ENCODE results near the gene SPTBN1.

The SPTBN1 gene

GRCh38 chr2:54581326-54582039 is 125.4 kb downstream of the SPTBN1 start:
- Histone ChIP-seq H3K36me3 (ENCODE audit: insufficient read depth, low read length) (no peaks in the 10 kb centered on the region), H3K4me3 (ENCODE audit: low read depth, low read length) (no peak overlapping the region), H3K27me3 (ENCODE audit: insufficient read depth, low read length) (no peaks in the 10 kb centered on the region), H2AFZ (ENCODE audit: low read length, unreplicated experiment) (no peak overlapping the region), H3K27ac (ENCODE audit: low read depth, low read length) (no peak overlapping the region), H3K79me2 (ENCODE audit: control insufficient read depth, insufficient read depth, low read length, unreplicated experiment) (peaks cover 86% of the 10 kb centered on the region), H3K4me1 (ENCODE audit: control insufficient read depth, insufficient read depth, low read length, unreplicated experiment) (peaks cover 47% of the 10 kb centered on the region)

DNA sequence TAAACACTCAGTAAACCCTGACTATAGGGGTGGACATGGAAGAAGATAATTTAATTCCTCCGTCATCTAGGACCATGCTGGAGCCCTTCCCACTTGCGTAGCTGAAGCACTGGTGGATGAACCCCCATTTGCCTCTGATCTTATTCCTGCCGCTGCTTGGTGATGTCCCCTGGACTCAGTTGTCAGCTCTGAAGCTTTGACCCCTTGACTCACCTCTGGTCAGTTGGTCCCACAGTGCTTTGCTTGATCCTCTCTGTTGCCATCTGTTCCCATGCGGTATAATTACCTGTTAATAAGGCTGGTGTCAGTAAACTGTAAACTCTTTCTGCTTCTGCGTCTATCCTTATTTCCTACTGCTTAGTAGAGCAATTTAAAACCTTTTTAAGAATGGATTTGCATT is 126.9 kb downstream of the SPTBN1 start:
- Histone ChIP-seq H3K4me1 (ENCODE audit: control insufficient read depth, insufficient read depth, low read length, unreplicated experiment) (peaks cover 38% of the 10 kb centered on the region), H2AFZ (ENCODE audit: low read length, unreplicated experiment) (no peak overlapping the region), H3K79me2 (ENCODE audit: control insufficient read depth, insufficient read depth, low read length, unreplicated experiment) (peaks cover 86% of the 10 kb centered on the region), H3K36me3 (ENCODE audit: insufficient read depth, low read length) (peaks cover 7% of the 10 kb centered on the region; the same call in 1 of the 2 replicates), H3K27ac (ENCODE audit: low read depth, low read length) (no peak overlapping the region), H3K4me3 (ENCODE audit: low read depth, low read length) (no peak overlapping the region), H3K27me3 (ENCODE audit: insufficient read depth, low read length) (no peaks in the 10 kb centered on the region)

GRCh38 chr2:54584598-54584997 is 128.5 kb downstream of the SPTBN1 start:
- Histone ChIP-seq H3K27me3 (ENCODE audit: insufficient read depth, low read length) (no peaks in the 10 kb centered on the region), H3K79me2 (ENCODE audit: control insufficient read depth, insufficient read depth, low read length, unreplicated experiment) (peaks cover 83% of the 10 kb centered on the region), H3K27ac (ENCODE audit: low read depth, low read length) (no peak overlapping the region), H3K36me3 (ENCODE audit: insufficient read depth, low read length) (peaks cover 7% of the 10 kb centered on the region; the same call in 1 of the 2 replicates), H3K4me1 (ENCODE audit: control insufficient read depth, insufficient read depth, low read length, unreplicated experiment) (peaks cover 43% of the 10 kb centered on the region), H2AFZ (ENCODE audit: low read length, unreplicated experiment) (no peak overlapping the region), H3K4me3 (ENCODE audit: low read depth, low read length) (no peak overlapping the region)

- Histone ChIP-seq H3K79me2 (ENCODE audit: control insufficient read depth, insufficient read depth, low read length, unreplicated experiment) (peaks cover 81% of the 10 kb centered on the region), H2AFZ (ENCODE audit: low read length, unreplicated experiment) (no peak overlapping the region), H3K27ac (ENCODE audit: low read depth, low read length) (peak overlapping the region; percentile 75), H3K36me3 (ENCODE audit: insufficient read depth, low read length) (peaks cover 7% of the 10 kb centered on the region; the same call in 1 of the 2 replicates), H3K4me3 (ENCODE audit: low read depth, low read length) (peak overlapping the region; percentile 55), H3K27me3 (ENCODE audit: insufficient read depth, low read length) (no peaks in the 10 kb centered on the region), H3K4me1 (ENCODE audit: control insufficient read depth, insufficient read depth, low read length, unreplicated experiment) (peaks cover 49% of the 10 kb centered on the region)
Measured at GRCh38 chr2:54585136-54585733, 129.1 kb downstream of the SPTBN1 start.

- Histone ChIP-seq H3K4me3 (ENCODE audit: low read depth, low read length) (peak overlapping the region; percentile 55), H3K27me3 (ENCODE audit: insufficient read depth, low read length) (no peaks in the 10 kb centered on the region), H3K27ac (ENCODE audit: low read depth, low read length) (peak overlapping the region; percentile 75), H3K4me1 (ENCODE audit: control insufficient read depth, insufficient read depth, low read length, unreplicated experiment) (peaks cover 57% of the 10 kb centered on the region), H3K79me2 (ENCODE audit: control insufficient read depth, insufficient read depth, low read length, unreplicated experiment) (peaks cover 88% of the 10 kb centered on the region), H2AFZ (ENCODE audit: low read length, unreplicated experiment) (peak overlapping the region; percentile 55), H3K36me3 (ENCODE audit: insufficient read depth, low read length) (peaks cover 7% of the 10 kb centered on the region; the same call in 1 of the 2 replicates)
Measured at GRCh38 chr2:54586062-54586461, 129.9 kb downstream of the SPTBN1 start.

DNA sequence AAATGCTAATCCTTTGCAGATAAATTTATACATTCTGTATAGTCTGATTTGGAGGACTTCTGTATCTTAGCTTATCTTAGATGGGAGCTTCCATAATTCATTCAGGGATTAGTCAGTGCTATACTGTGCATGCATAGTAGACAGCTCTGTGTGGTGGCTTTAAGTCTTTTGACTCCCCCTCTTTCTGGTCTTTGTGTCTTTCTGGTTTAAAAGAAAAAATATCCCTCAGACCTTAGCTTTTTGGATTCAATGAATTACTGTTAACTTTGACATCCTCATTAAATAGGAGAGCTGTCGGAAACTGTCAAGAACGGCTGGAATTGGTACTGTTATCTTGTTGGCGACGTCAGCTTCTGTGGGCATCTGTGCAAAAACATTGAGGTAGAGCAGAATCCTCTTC is 130.4 kb downstream of the SPTBN1 start:
- Histone ChIP-seq H3K4me3 (ENCODE audit: low read depth, low read length) (peak overlapping the region; percentile 55; the same call in 1 of the 2 replicates), H2AFZ (ENCODE audit: low read length, unreplicated experiment) (no peak overlapping the region), H3K79me2 (ENCODE audit: control insufficient read depth, insufficient read depth, low read length, unreplicated experiment) (peaks cover 89% of the 10 kb centered on the region), H3K27ac (ENCODE audit: low read depth, low read length) (peak overlapping the region; percentile 75), H3K27me3 (ENCODE audit: insufficient read depth, low read length) (no peaks in the 10 kb centered on the region), H3K4me1 (ENCODE audit: control insufficient read depth, insufficient read depth, low read length, unreplicated experiment) (peaks cover 57% of the 10 kb centered on the region), H3K36me3 (ENCODE audit: insufficient read depth, low read length) (peaks cover 7% of the 10 kb centered on the region; the same call in 1 of the 2 replicates)

DNA sequence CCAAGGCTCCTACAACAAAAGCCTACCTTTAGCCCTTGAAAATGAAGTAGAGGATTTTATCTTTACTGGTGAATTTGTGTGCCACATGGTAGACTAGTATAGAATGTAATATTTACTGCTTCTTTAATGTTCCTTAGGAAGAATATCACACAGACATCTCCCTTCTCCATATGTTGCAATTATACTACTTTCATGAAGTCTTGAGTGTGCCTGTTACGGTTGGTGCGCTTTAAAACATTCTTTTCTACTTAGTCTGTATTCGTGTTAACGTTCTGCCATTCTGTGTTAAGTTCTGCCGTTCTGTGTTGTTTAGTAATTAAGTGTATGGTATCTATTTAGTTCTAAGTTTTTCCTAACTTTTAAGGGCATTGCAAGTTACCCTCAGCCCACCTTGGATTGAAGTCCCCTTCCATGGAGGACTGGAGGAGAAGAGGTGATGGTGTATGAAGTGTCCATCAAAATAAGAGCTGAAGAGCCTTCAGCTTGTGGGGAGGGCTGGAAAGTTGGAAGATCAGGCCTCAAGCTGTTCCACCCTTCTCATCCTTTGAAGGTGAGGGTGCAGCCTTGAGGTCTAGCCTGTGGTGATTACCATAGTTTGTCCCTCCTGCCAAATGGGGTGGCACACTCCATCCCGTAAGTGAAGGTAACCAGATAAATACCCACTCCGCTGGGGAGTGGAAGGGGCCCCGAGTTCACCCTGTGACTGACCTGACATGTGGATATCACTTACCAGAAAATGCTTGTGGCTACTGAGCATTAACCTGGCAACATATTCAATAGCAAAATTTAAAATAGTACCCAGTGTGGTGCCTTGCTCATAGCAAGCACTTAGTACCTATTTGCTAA is 131.3 kb downstream of the SPTBN1 start:
- H3K4me1 ChIP-seq (ENCODE audit: control insufficient read depth, insufficient read depth, low read length, unreplicated experiment) = peaks cover 57% of the 10 kb centered on the region
- no peak overlapping the region for H3K27ac ChIP-seq (ENCODE audit: low read depth, low read length)
- no peak overlapping the region for H2AFZ ChIP-seq (ENCODE audit: low read length, unreplicated experiment)
- H3K4me3 ChIP-seq (ENCODE audit: low read depth, low read length) = no peak overlapping the region
- H3K36me3 ChIP-seq (ENCODE audit: insufficient read depth, low read length) = peaks cover 7% of the 10 kb centered on the region; the same call in 1 of the 2 replicates
- H3K27me3 ChIP-seq (ENCODE audit: insufficient read depth, low read length) = no peaks in the 10 kb centered on the region
- H3K79me2 ChIP-seq (ENCODE audit: control insufficient read depth, insufficient read depth, low read length, unreplicated experiment) = peaks cover 85% of the 10 kb centered on the region

DNA sequence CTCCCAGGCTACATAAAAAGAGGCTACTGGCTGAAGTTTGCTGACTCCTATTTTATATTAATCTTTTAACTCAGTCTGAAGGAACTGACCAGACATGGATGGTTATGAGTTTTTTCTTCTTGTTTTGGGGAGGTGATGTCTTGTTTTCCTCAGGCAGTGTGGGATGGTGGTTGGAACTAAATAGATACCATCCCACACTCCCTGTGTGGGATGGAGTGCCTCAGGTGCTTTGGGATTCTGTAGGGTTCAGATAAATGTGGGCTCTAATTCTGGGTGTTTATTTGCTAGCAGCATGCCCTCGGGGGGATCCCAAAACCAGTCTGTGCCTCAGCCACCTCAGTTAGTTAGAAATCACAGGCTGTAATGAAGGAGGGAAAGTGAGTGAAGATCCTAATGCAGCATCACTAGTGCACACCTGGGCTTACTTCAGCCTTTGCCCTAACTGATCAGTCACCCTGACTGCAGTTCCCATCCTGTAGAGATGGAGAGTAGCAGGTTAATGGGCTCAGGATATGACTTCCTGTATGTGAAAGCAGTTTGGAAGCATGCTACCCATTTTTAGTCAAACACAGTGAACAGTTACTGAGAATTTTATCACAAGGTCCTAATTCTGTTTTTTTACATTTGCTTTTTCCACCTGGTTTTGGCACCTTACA is 132.2 kb downstream of the SPTBN1 start:
- Histone ChIP-seq H3K79me2 (ENCODE audit: control insufficient read depth, insufficient read depth, low read length, unreplicated experiment) (peaks cover 85% of the 10 kb centered on the region), H3K27ac (ENCODE audit: low read depth, low read length) (no peak overlapping the region)

DNA sequence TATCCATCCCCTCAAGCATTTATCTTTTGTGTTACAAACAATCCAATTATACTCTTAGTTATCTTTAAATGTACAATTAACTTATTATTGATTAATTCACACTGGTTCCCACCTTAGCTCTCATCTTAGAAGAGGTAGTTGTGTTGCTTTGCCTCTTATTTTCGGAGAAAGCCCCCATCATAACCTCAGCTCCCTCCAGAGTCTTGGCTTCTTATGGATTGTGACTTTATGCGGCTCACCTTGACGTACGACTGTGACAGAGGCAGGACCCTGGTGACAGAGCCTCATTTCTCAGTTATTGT is 132.9 kb downstream of the SPTBN1 start:
- Histone ChIP-seq H3K4me1 (ENCODE audit: control insufficient read depth, insufficient read depth, low read length, unreplicated experiment) (peaks cover 57% of the 10 kb centered on the region), H3K4me3 (ENCODE audit: low read depth, low read length) (no peak overlapping the region), H3K79me2 (ENCODE audit: control insufficient read depth, insufficient read depth, low read length, unreplicated experiment) (peaks cover 82% of the 10 kb centered on the region), H3K27ac (ENCODE audit: low read depth, low read length) (peak overlapping the region; percentile 3; the same call in 1 of the 2 replicates), H2AFZ (ENCODE audit: low read length, unreplicated experiment) (no peak overlapping the region), H3K36me3 (ENCODE audit: insufficient read depth, low read length) (peaks cover 14% of the 10 kb centered on the region; the same call in 1 of the 2 replicates), H3K27me3 (ENCODE audit: insufficient read depth, low read length) (no peaks in the 10 kb centered on the region)

More for the DNA sequence above, 132.2 kb downstream of the SPTBN1 start:
- H3K27me3 ChIP-seq (ENCODE audit: insufficient read depth, low read length) = no peaks in the 10 kb centered on the region
- no peak overlapping the region for H2AFZ ChIP-seq (ENCODE audit: low read length, unreplicated experiment)
- H3K36me3 ChIP-seq (ENCODE audit: insufficient read depth, low read length) = peaks cover 13% of the 10 kb centered on the region; the same call in 1 of the 2 replicates
- no peak overlapping the region for H3K4me3 ChIP-seq (ENCODE audit: low read depth, low read length)
- H3K4me1 ChIP-seq (ENCODE audit: control insufficient read depth, insufficient read depth, low read length, unreplicated experiment) = peaks cover 57% of the 10 kb centered on the region

Measured in ACC112 (cell line).